ENCODE measurements around the gene P3H2.

P3H2 gene

GRCh38 chr3:189921770-189922169 is 198.9 kb downstream of the P3H2 start:
- H4K20me1 ChIP-seq (ENCODE audit: insufficient read depth, low read length, poor library complexity, severe bottlenecking): no peaks in the 10 kb centered on the region
- no peaks in the 10 kb centered on the region for H3K9me2 ChIP-seq (replicated peaks; ENCODE audit: low read depth, low read length)
- no peaks in the 10 kb centered on the region for H3K79me2 ChIP-seq (ENCODE audit: insufficient read depth, low read length)
- H3K27me3 ChIP-seq (ENCODE audit: insufficient read depth, low read length, poor library complexity, severe bottlenecking): no peaks in the 10 kb centered on the region
- peaks cover 5% of the 10 kb centered on the region for H3K4me1 ChIP-seq (ENCODE audit: insufficient read depth, low read length, poor library complexity, severe bottlenecking)
- H3K4me2 ChIP-seq (ENCODE audit: low read depth, low read length, poor library complexity, severe bottlenecking): no peak overlapping the region
- TF ChIP-seq, protein P1, sequence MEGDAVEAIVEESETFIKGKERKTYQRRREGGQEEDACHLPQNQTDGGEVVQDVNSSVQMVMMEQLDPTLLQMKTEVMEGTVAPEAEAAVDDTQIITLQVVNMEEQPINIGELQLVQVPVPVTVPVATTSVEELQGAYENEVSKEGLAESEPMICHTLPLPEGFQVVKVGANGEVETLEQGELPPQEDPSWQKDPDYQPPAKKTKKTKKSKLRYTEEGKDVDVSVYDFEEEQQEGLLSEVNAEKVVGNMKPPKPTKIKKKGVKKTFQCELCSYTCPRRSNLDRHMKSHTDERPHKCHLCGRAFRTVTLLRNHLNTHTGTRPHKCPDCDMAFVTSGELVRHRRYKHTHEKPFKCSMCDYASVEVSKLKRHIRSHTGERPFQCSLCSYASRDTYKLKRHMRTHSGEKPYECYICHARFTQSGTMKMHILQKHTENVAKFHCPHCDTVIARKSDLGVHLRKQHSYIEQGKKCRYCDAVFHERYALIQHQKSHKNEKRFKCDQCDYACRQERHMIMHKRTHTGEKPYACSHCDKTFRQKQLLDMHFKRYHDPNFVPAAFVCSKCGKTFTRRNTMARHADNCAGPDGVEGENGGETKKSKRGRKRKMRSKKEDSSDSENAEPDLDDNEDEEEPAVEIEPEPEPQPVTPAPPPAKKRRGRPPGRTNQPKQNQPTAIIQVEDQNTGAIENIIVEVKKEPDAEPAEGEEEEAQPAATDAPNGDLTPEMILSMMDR (conservative IDR thresholded peaks at IDR 0.05; ENCODE audit: low read length): no peak
- TF ChIP-seq EZH2phosphoT487 (IDR thresholded peaks at IDR 0.05; ENCODE audit: borderline replicate concordance): no peak
- no peaks in the 10 kb centered on the region for H3K36me3 ChIP-seq (ENCODE audit: insufficient read depth, low read length)
- no peak overlapping the region for H3K4me3 ChIP-seq (ENCODE audit: low read length, poor library complexity, severe bottlenecking)
- H3K9ac ChIP-seq (ENCODE audit: low read depth, low read length, poor library complexity, severe bottlenecking): no peak overlapping the region
- no peak overlapping the region for H2AFZ ChIP-seq (ENCODE audit: low read length)
- H3K9me3 ChIP-seq (ENCODE audit: insufficient read depth, low read depth, low read length): peaks cover 4% of the 10 kb centered on the region; the same call in 1 of the 2 replicates
- H3F3A ChIP-seq (ENCODE audit: low read depth): no peaks in the 10 kb centered on the region

DNA sequence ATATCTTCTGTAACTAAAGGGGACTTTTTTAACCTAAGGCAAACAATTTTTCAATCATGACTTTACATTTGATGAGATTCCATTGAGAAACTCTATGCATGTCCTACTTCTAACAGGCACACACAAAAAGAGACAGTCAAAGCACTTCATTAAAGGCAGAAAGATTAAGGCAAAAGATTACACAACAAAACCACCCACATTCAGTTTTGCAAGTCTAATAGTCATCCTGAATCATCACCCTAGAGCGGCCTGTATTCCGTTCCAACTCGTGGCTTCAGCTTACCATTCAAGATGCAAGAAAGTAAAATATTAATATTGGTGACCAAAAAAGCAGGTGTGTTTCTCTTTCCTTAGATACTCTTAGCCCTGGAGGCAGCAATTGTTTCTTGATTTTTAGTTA is 205.9 kb downstream of the P3H2 start:
- Histone ChIP-seq H3K4me1 (ENCODE audit: insufficient read depth, low read length, poor library complexity, severe bottlenecking) (no peaks in the 10 kb centered on the region), H2AFZ (ENCODE audit: low read length) (no peak overlapping the region), H3K9me2 (replicated peaks; ENCODE audit: low read depth, low read length) (no peaks in the 10 kb centered on the region), H3K27me3 (ENCODE audit: insufficient read depth, low read length, poor library complexity, severe bottlenecking) (no peaks in the 10 kb centered on the region), H3K4me2 (ENCODE audit: low read depth, low read length, poor library complexity, severe bottlenecking) (no peak overlapping the region), H3K9me3 (ENCODE audit: insufficient read depth, low read depth, low read length) (no peaks in the 10 kb centered on the region), H3K36me3 (ENCODE audit: insufficient read depth, low read length) (no peaks in the 10 kb centered on the region), H4K20me1 (ENCODE audit: insufficient read depth, low read length, poor library complexity, severe bottlenecking) (no peaks in the 10 kb centered on the region), H3F3A (ENCODE audit: low read depth) (no peaks in the 10 kb centered on the region), H3K4me3 (ENCODE audit: low read length, poor library complexity, severe bottlenecking) (no peak overlapping the region), H3K79me2 (ENCODE audit: insufficient read depth, low read length) (no peaks in the 10 kb centered on the region), H3K9ac (ENCODE audit: low read depth, low read length, poor library complexity, severe bottlenecking) (no peak overlapping the region)
- no peak for TF ChIP-seq EZH2phosphoT487 (IDR thresholded peaks at IDR 0.05; ENCODE audit: borderline replicate concordance)
- TF ChIP-seq, protein P1 (conservative IDR thresholded peaks at IDR 0.05; ENCODE audit: low read length): no peak

GRCh38 chr3:189911001-189911400 is 209.7 kb downstream of the P3H2 start:
- Histone ChIP-seq H4K20me1 (ENCODE audit: insufficient read depth, low read length, poor library complexity, severe bottlenecking) (no peaks in the 10 kb centered on the region), H3K9ac (ENCODE audit: low read depth, low read length, poor library complexity, severe bottlenecking) (no peak overlapping the region), H3K79me2 (ENCODE audit: insufficient read depth, low read length) (no peaks in the 10 kb centered on the region), H3K9me2 (replicated peaks; ENCODE audit: low read depth, low read length) (no peaks in the 10 kb centered on the region), H3K4me1 (ENCODE audit: insufficient read depth, low read length, poor library complexity, severe bottlenecking) (no peaks in the 10 kb centered on the region), H3K36me3 (ENCODE audit: insufficient read depth, low read length) (no peaks in the 10 kb centered on the region), H3K9me3 (ENCODE audit: insufficient read depth, low read depth, low read length) (no peaks in the 10 kb centered on the region), H2AFZ (ENCODE audit: low read length) (no peak overlapping the region; the same call in 1 of the 2 replicates), H3F3A (ENCODE audit: low read depth) (no peaks in the 10 kb centered on the region), H3K4me2 (ENCODE audit: low read depth, low read length, poor library complexity, severe bottlenecking) (no peak overlapping the region), H3K27me3 (ENCODE audit: insufficient read depth, low read length, poor library complexity, severe bottlenecking) (no peaks in the 10 kb centered on the region), H3K4me3 (ENCODE audit: low read length, poor library complexity, severe bottlenecking) (no peak overlapping the region)
- TF ChIP-seq EZH2phosphoT487 (IDR thresholded peaks at IDR 0.05; ENCODE audit: borderline replicate concordance): no peak
- TF ChIP-seq, protein P1 (conservative IDR thresholded peaks at IDR 0.05; ENCODE audit: low read length): no peak
